IMR-90 (cell line): ENCODE data around the gene ITPR3. TPM values are rescaled to one million over a fixed set of nuclear protein-coding genes. Genes with fewer than 3 reads are reported as not detected.

Experiments
- ATAC-seq: fragments of 200-7000 bp; cut with Tn5 transposase; 2 replicates; pipeline ENCODE4 v1.9.1; 2020; ENCODE audit warnings: low read depth, mild to moderate bottlenecking, moderate library complexity
- BruUV-seq: library from RNA; stranded (reverse); fragments of 400-500 nt; replicated peaks from 2 replicates; lab custom pipeline; 2021; lab: Mats Ljungman, UMichigan
- CTCF ChIA-PET: fragments of 300-600 bp; formaldehyde crosslinking; extraction: SDS; loops from one replicate; lab custom pipeline; 2021; ENCODE audit warnings: antibody characterized with exemption; lab: Yijun Ruan, JAX
- POLR2A ChIA-PET: fragments of 300-600 bp; sonication (Branson Sonifier 250); formaldehyde crosslinking; loops from one replicate; lab custom pipeline; 2022; ENCODE audit warnings: antibody characterized with exemption; ENCODE audit not compliant: unreplicated experiment; lab: Charles Lee
- DNase-seq: peaks from one replicate; pipeline ENCODE4 v3.0.0; 2013
- H2AFZ ChIP-seq: replicated peaks from 2 replicates; pipeline ENCODE3; 2013; ENCODE audit warnings: low read length, mild to moderate bottlenecking; ENCODE audit not compliant: poor library complexity
- H2AK5ac ChIP-seq: 2 replicates; pipeline ENCODE4 v1.6.1; 2013; ENCODE audit warnings: low read depth, low read length, inconsistent platforms
- H2AK9ac ChIP-seq: replicated peaks from 2 replicates; pipeline ENCODE3; 2013; ENCODE audit warnings: mild to moderate bottlenecking, low read depth, low read length, moderate library complexity; ENCODE audit not compliant: poor library complexity
- H2BK120ac ChIP-seq: 2 replicates; pipeline ENCODE4 v1.6.1; 2013; ENCODE audit warnings: low read depth, low read length, inconsistent platforms
- H2BK15ac ChIP-seq: 3 replicates; pipeline ENCODE4 v1.6.1; 2013; ENCODE audit warnings: low read depth, low read length, inconsistent platforms
- H2BK20ac ChIP-seq: 2 replicates; pipeline ENCODE4 v1.6.1; 2013; ENCODE audit warnings: low read depth, mild to moderate bottlenecking, inconsistent platforms, low read length, moderate library complexity
- H2BK5ac ChIP-seq: 2 replicates; pipeline ENCODE4 v1.6.1; 2013; ENCODE audit warnings: mild to moderate bottlenecking, low read depth, low read length, inconsistent platforms; ENCODE audit not compliant: poor library complexity, severe bottlenecking
- H3K14ac ChIP-seq: replicated peaks from 2 replicates; pipeline ENCODE4 v1.6.1; 2013; ENCODE audit warnings: low read depth, low read length, inconsistent platforms
- H3K18ac ChIP-seq: 2 replicates; pipeline ENCODE4 v1.6.1; 2013; ENCODE audit warnings: low read depth, low read length, control low read depth
- H3K23ac ChIP-seq: 2 replicates; pipeline ENCODE4 v1.6.1; 2013; ENCODE audit warnings: low read depth, low read length, inconsistent platforms
- H3K27ac ChIP-seq: 2 replicates; pipeline ENCODE4 v1.5.1; 2013; ENCODE audit warnings: mild to moderate bottlenecking, control low read depth, low read length; ENCODE audit not compliant: insufficient read depth
- H3K27me3 ChIP-seq: 2 replicates; pipeline ENCODE4 v1.6.1; 2013; ENCODE audit warnings: low read length; ENCODE audit not compliant: control insufficient read depth, insufficient read depth
- H3K36me3 ChIP-seq: 2 replicates; pipeline ENCODE4 v1.6.1; 2013; ENCODE audit warnings: low read length, mixed read lengths; ENCODE audit not compliant: control insufficient read depth, insufficient read depth
- H3K4ac ChIP-seq: 2 replicates; pipeline ENCODE4 v1.6.1; 2013; ENCODE audit warnings: low read depth, low read length, inconsistent platforms
- H3K4me1 ChIP-seq: 2 replicates; pipeline ENCODE4 v1.6.1; 2013; ENCODE audit warnings: low read length, mixed read lengths; ENCODE audit not compliant: control insufficient read depth, insufficient read depth
- H3K4me2 ChIP-seq: 2 replicates; pipeline ENCODE4 v1.6.1; 2013; ENCODE audit warnings: low read depth, mild to moderate bottlenecking, control low read depth, low read length, moderate library complexity
- H3K4me3 ChIP-seq: 2 replicates; pipeline ENCODE4 v1.5.1; 2013; ENCODE audit warnings: low read depth, mild to moderate bottlenecking, control low read depth, low read length, moderate library complexity; ENCODE audit not compliant: insufficient read depth
- H3K56ac ChIP-seq: 2 replicates; pipeline ENCODE4 v1.6.1; 2013; ENCODE audit warnings: low read length, inconsistent platforms; ENCODE audit not compliant: insufficient read depth; ENCODE audit errors: extremely low read depth
- H3K79me1 ChIP-seq, 2 experiments: 2 replicates each; pipeline ENCODE4 v1.6.1; 2013; ENCODE audit warnings: low read length in 2 of 2, inconsistent platforms in 1 of 2, low read depth in 1 of 2
- H3K9ac ChIP-seq: 2 replicates; pipeline ENCODE4 v1.6.1; 2013; ENCODE audit warnings: low read depth, low read length, control low read depth
- H3K9me1 ChIP-seq: 2 replicates; pipeline ENCODE4 v1.6.1; 2013; ENCODE audit warnings: low read length, inconsistent platforms; ENCODE audit not compliant: insufficient read depth
- H3K9me3 ChIP-seq: 2 replicates; pipeline ENCODE4 v1.6.1; 2013; ENCODE audit warnings: low read length; ENCODE audit not compliant: control insufficient read depth, insufficient read depth
- H4K20me1 ChIP-seq: 2 replicates; pipeline ENCODE4 v1.6.1; 2013; ENCODE audit warnings: low read length, inconsistent platforms; ENCODE audit not compliant: insufficient read depth
- H4K5ac ChIP-seq: 2 replicates; pipeline ENCODE4 v1.6.1; 2013; ENCODE audit warnings: mild to moderate bottlenecking, low read depth, low read length, control low read depth
- H4K8ac ChIP-seq, 2 experiments: 2 replicates each; pipeline ENCODE4 v1.6.1; 2013; ENCODE audit warnings: low read depth in 2 of 2, low read length in 2 of 2, control low read depth in 1 of 2, inconsistent platforms in 1 of 2
- H4K91ac ChIP-seq: 2 replicates; pipeline ENCODE4 v1.6.1; 2013; ENCODE audit warnings: low read depth, low read length, inconsistent platforms; ENCODE audit not compliant: insufficient read depth
- BHLHE40 ChIP-seq: fragments of 150-350 bp; IDR thresholded peaks from 2 replicates; pipeline ENCODE4 v1.6.1; 2016; ENCODE audit warnings: mild to moderate bottlenecking, low read depth, low read length
- CHD1 ChIP-seq: IDR thresholded peaks from 2 replicates; pipeline ENCODE4 v1.6.1; 2012; ENCODE audit warnings: low read depth, low read length, improper control_type of control experiment
- MAZ ChIP-seq: IDR thresholded peaks from 2 replicates; pipeline ENCODE4 v1.6.1; 2012; ENCODE audit warnings: low read depth, mild to moderate bottlenecking, low read length, improper control_type of control experiment, moderate library complexity, borderline replicate concordance
- NFE2L2 ChIP-seq: fragments of 150-350 bp; IDR thresholded peaks from 2 replicates; pipeline ENCODE4 v1.6.1; 2016; ENCODE audit warnings: low read depth, mild to moderate bottlenecking, low read length
- POLR2A ChIP-seq: IDR thresholded peaks from 2 replicates; pipeline ENCODE4 v1.6.1; 2012; ENCODE audit warnings: mild to moderate bottlenecking, low read depth, low read length
- RCOR1 ChIP-seq: IDR thresholded peaks from 2 replicates; pipeline ENCODE4 v1.6.1; 2012; ENCODE audit warnings: mild to moderate bottlenecking, low read length, improper control_type of control experiment; ENCODE audit not compliant: insufficient replicate concordance
- WGBS, 2 experiments: methylation state at CpG; one replicate each; pipeline versions ENCODE4 v1.1.5 to v1.1.7; 2013; ENCODE audit warnings: missing lambda C conversion rate in 2 of 2; ENCODE audit not compliant: insufficient read length in 1 of 2; ENCODE audit errors: extremely low coverage in 2 of 2; 5-methylcytosine and 5-hydroxymethylcytosine counted together
- dilution Hi-C: fragments of 300-500 bp; cut with HindIII; formaldehyde crosslinking; loops from one replicate; pipeline ENCODE4 v1.14.3; 2018; ENCODE audit warnings: low sequenced_read_pairs; ENCODE audit not compliant: unreplicated experiment
- in situ Hi-C: fragments of 300-500 bp; cut with MboI; formaldehyde crosslinking; loops from 3 replicates; pipeline ENCODE4 v1.14.3; 2019; ENCODE audit warnings: low sequenced_read_pairs, inconsistent platforms, mixed read lengths
- intact Hi-C: fragments of 100-400 bp; cut with micrococcal nuclease; formaldehyde crosslinking; loops from 2 replicates; pipeline ENCODE4 v1.10.0; 2022
- polyA plus RNA-seq, 3 experiments: library from polyadenylated mRNA; depleted of rRNA; stranded (reverse); fragments of >200 nt; gene quantifications; 2 replicates each; pipeline ENCODE4 v1.2.3, GENCODE V29; 2012; ENCODE audit warnings: low replicate concordance in 1 of 3
- total RNA-seq: library from RNA; depleted of rRNA; stranded (reverse); fragments of >200 nt; gene quantifications from 2 replicates; pipeline ENCODE4 v1.2.3, GENCODE V29; 2012
- TF ChIP-seq, protein P1 (sequence below): fragments of 150-350 bp; IDR thresholded peaks from 2 replicates; pipeline ENCODE4 v1.6.1; 2017; ENCODE audit warnings: mild to moderate bottlenecking, antibody characterized with exemption, low read length, low read depth
- TF ChIP-seq, protein P2 (sequence below): fragments of 150-350 bp; IDR thresholded peaks from 2 replicates; pipeline ENCODE4 v1.6.1; 2016; ENCODE audit warnings: low read depth, mild to moderate bottlenecking, low read length, moderate library complexity, borderline replicate concordance

ITPR3 gene
- total and polyA plus RNA-seq, 2 of the 4 experiments (the other 2 are of a cell fraction): 1.6 to 3.7 TPM

DNA sequence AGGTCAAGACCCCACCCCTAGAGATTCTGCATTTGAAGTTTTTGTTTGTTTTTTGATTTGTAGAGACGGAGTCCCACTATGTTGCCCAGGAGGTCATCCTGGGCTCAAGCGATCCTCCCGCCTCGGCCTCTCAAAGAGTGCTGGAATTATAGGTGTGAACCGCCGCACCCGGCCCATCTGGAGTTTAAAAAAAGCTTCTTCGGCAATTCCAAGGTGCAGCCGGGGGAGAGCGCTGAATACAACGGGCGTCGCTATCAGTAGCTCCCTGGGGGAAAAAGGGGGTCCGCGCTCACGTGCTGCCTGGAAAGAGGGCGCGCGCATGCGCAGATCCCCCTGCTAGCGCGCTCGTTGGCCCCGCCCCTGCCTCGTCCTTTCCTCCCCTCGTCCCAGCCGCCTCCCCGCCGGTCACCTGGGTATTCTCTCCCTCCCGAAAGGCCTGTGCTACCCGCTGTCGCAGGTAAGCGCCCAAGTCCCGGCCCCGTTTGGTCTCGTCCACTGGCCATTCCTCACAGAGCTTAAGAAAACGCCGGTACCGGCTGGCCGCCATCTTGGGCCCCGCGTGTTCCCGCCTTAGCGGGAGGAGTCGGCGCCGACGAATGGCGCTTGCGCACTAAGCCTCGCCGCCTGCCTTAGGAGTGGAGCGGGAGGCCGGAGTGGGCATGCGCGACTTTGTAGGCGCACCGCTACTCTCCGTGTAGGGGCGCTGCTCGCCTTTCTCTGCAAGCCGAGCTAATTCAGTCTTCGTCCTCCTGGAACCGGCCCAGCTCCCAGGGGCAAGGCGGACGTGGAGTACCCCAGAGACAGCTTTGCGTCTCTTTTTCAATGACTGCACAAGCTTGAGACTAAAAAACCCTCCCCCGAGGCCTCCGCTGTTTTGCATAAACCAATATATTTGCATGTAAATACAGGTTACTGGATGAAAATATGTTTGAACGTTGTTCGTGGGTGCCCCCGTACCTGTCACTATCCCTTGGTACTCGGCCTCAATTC, 90.3 kb downstream of the ITPR3 start, which contains the start of gene UQCC2 (continued):
- TF ChIP-seq CHD1 (no peak), NFE2L2 (no peak), MAZ (peak; percentile 46; the same call in 1 of the 2 replicates), BHLHE40 (peak; percentile 97)

DNA sequence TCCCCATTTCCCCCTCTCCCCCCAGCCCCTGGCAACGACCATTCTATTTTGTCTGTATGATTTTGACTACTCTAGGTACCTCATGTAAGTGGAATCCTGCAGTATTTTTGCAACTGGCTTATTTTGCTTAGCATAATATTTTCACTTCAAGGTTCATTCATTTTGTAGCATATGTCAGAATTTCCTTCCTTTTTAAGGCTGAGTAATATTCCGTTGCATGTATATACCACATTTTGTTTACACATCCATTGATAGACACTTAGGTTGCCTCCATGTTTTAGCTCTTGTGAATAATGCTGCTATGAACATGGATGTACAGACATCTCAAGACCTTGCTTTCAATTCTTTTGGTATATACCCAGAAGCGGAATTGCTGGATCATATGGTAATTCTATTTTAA, 91.8 kb downstream of the ITPR3 start:
- Histone ChIP-seq H3K18ac (no peak overlapping the region), H3K4me3 (no peak overlapping the region), H4K5ac (no peak overlapping the region), H4K91ac (no peak overlapping the region), H2BK120ac (no peak overlapping the region), H2AFZ (no peak overlapping the region), H2BK20ac (no peak overlapping the region), H3K23ac (no peak overlapping the region), H2AK5ac (no peak overlapping the region), H3K27me3 (peaks cover 15% of the 10 kb centered on the region), H3K56ac (no peak overlapping the region), H4K8ac (no peak overlapping the region), H3K9ac (no peak overlapping the region), H4K20me1 (no peaks in the 10 kb centered on the region), H2BK5ac (no peak overlapping the region), H3K4me1 (peaks cover 5% of the 10 kb centered on the region), H2AK9ac (no peak overlapping the region), H3K79me1 (peaks cover 17 to 34% of the 10 kb centered on the region in 2 experiments), H3K4me2 (no peak overlapping the region), H3K9me3 (no peaks in the 10 kb centered on the region), H2BK15ac (no peak overlapping the region), H3K9me1 (peaks cover 8% of the 10 kb centered on the region), H3K4ac (no peak overlapping the region), H3K36me3 (peaks cover 7% of the 10 kb centered on the region), H3K27ac (no peak overlapping the region), H3K14ac (no peak overlapping the region)
- dilution Hi-C loops (no loop called here), intact Hi-C loops (no loop called here), in situ Hi-C loops (loop anchor here (10.0 kb wide), 1 partner anchor 442 kb away; no protein-coding TSS in a partner anchor)
- ATAC-seq (no peak), DNase-seq (no peak)
- ChIA-PET CTCF (no interaction called here), POLR2A (no interaction called here)
- BruUV-seq: no TSS peak
- WGBS, 2 experiments: no CpG with 5 or more reads among the region's 3 CpGs
- TF ChIP-seq, protein P1, sequence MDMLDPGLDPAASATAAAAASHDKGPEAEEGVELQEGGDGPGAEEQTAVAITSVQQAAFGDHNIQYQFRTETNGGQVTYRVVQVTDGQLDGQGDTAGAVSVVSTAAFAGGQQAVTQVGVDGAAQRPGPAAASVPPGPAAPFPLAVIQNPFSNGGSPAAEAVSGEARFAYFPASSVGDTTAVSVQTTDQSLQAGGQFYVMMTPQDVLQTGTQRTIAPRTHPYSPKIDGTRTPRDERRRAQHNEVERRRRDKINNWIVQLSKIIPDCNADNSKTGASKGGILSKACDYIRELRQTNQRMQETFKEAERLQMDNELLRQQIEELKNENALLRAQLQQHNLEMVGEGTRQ: no peak
- TF ChIP-seq, protein P2, sequence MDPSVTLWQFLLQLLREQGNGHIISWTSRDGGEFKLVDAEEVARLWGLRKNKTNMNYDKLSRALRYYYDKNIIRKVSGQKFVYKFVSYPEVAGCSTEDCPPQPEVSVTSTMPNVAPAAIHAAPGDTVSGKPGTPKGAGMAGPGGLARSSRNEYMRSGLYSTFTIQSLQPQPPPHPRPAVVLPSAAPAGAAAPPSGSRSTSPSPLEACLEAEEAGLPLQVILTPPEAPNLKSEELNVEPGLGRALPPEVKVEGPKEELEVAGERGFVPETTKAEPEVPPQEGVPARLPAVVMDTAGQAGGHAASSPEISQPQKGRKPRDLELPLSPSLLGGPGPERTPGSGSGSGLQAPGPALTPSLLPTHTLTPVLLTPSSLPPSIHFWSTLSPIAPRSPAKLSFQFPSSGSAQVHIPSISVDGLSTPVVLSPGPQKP: no peak
- TF ChIP-seq BHLHE40: no peak
- TF ChIP-seq NFE2L2: no peak
- TF ChIP-seq CHD1: no peak
- no peak for TF ChIP-seq POLR2A
- no peak for TF ChIP-seq RCOR1
